ENCODE data around the gene ITGA5.

Gene ITGA5

GRCh38 chr12:54352891-54353874 is 65.9 kb downstream of the ITGA5 start:
- no peak for ATAC-seq
- DNase-seq, result no peak

GRCh38 chr12:54352022-54352531 is 67.0 kb downstream of the ITGA5 start:
- peak; percentile 48 for DNase-seq
- peak; percentile 59 for ATAC-seq

- ATAC-seq, result no peak
- no peak for DNase-seq
Observed at GRCh38 chr12:54351341-54351740, 67.7 kb downstream of the ITGA5 start.

- ATAC-seq (no peak), DNase-seq (no peak)
Observed at GRCh38 chr12:54350743-54351142, 68.3 kb downstream of the ITGA5 start.

- DNase-seq, result no peak
- ATAC-seq, result no peak
Observed at GRCh38 chr12:54349679-54350078, 69.4 kb downstream of the ITGA5 start.

GRCh38 chr12:54349036-54349435 is 70.0 kb downstream of the ITGA5 start:
- ATAC-seq, result no peak
- DNase-seq, result no peak
